ENCODE measurements around the gene CPVL.
A peak's percentile ranks its signal among the peaks of the same experiment; 100 is the strongest.

- TF ChIP-seq, protein P1, sequence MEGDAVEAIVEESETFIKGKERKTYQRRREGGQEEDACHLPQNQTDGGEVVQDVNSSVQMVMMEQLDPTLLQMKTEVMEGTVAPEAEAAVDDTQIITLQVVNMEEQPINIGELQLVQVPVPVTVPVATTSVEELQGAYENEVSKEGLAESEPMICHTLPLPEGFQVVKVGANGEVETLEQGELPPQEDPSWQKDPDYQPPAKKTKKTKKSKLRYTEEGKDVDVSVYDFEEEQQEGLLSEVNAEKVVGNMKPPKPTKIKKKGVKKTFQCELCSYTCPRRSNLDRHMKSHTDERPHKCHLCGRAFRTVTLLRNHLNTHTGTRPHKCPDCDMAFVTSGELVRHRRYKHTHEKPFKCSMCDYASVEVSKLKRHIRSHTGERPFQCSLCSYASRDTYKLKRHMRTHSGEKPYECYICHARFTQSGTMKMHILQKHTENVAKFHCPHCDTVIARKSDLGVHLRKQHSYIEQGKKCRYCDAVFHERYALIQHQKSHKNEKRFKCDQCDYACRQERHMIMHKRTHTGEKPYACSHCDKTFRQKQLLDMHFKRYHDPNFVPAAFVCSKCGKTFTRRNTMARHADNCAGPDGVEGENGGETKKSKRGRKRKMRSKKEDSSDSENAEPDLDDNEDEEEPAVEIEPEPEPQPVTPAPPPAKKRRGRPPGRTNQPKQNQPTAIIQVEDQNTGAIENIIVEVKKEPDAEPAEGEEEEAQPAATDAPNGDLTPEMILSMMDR (IDR thresholded peaks at IDR 0.05; ENCODE audit: low read depth, low read length, poor library complexity, severe bottlenecking) = peak; percentile 7
- no peak for TF ChIP-seq EZH2phosphoT487 (IDR thresholded peaks at IDR 0.05; ENCODE audit: borderline replicate concordance, low read length)
Observed at GRCh38 chr7:29091715-29092114, 54.6 kb downstream of the CPVL start.
